DMS 273 (cell line): ENCODE data around the gene SMC3.
A peak's percentile ranks its signal among the peaks of the same experiment; 100 is the strongest.

Experiments
- DNase-seq: peaks from one replicate; lab custom pipeline; 2025; ENCODE audit not compliant: unreplicated experiment; lab: John Stamatoyannopoulos, UW

Gene SMC3

GRCh38 chr10:110544958-110545537 lies 22.4 kb upstream of the SMC3 start:
- DNase-seq, result no peak

GRCh38 chr10:110546077-110546476 lies 21.4 kb upstream of the SMC3 start:
- no peak for DNase-seq

- no peak for DNase-seq
These were observed 20.9 kb upstream of the SMC3 start for GRCh38 chr10:110546499-110547110.

GRCh38 chr10:110547139-110547761 lies 20.2 kb upstream of the SMC3 start:
- peak; percentile 72 for DNase-seq

DNA sequence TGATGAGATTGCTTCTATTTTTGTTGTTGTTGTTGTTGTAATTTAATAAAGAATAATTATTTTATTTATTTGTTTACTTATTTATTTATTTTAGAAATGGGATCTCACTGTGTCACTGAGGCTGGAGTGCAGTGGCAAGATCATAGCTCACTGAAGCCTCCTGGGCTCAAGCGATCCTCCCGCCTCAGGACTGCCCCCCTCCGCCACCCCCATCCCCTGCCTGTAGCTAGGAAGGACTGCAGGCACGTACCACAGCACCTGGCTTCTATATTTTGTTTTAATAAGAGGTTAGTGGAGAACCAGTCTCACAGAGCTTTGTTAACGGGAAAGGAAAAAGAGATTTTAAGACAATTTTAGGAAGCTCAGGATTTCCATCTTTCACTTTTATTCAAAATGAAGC lies 19.5 kb upstream of the SMC3 start:
- DNase-seq, result no peak

GRCh38 chr10:110549211-110549610 lies 18.3 kb upstream of the SMC3 start:
- DNase-seq, result no peak

DNA sequence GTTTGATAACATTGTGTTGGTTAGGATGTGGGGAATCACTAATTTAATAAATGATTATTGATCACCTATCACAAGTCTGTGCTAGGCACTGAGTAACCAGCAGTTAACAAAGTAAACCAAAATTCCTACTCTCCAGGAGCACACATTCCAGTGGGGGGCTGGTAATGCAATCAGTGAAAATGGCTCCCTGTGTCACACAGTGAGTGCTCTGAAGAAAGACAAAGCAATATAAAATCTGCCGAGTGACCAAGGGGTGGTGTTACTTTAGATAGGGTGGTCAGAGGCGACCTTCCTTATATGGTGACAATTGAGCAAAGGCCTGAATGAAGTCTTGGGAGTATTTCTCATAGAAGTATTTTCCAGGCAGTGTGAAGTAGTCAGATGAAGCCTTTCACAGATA lies 13.6 kb upstream of the SMC3 start:
- DNase-seq, result no peak

- DNase-seq, result no peak
These were observed 11.2 kb upstream of the SMC3 start for GRCh38 chr10:110556296-110556695.

DNA sequence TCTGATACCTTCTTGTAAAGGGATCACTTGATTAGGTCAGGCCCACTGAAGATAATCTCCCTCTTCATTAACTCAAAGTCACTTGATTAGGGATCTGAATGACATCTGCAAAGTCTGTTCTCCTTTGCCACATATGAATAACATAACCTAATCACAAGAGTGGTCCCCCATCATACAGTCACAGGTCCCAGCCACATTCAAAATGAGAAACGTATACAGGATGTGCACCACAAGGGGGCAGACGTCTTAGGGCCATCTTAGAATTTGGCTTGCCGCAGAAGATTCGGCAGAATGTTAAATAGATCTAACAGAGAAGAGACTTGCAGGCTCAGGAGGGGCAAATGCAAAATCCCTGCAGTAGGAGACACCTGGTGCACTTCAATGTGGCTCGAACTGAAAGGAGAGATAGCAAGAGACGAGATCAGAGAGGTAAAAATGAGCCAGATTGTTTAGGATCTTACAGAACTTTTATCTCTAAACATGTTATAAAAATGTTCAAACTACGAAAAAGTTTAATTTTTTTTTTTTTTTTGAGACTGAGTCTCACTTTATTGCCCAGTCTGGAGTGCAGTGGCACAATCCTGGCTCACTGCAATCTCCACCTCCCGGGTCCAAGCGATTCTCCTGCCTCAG lies 10.4 kb upstream of the SMC3 start:
- DNase-seq, result peak; percentile 57

- DNase-seq, result no peak
These were observed 9.5 kb upstream of the SMC3 start for GRCh38 chr10:110558041-110558440.

DNA sequence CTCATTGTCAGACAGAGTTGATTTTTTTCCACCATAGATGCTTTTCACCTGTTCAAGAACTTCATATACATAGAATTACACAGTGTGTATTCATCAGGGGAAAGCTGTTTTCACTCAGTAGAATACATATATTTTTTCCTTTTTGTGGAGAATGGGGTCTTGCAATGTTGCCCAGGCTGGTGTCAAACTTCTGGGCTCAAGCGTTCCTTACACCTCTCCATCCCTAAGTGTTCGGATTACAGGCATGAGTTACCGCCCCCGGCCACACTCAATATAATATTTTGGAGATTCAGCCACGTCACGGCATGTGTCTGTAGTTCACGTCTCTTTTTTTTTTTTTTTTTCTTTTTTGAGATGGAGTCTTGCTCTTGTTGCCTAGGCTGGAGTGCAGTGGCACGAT lies 7.5 kb upstream of the SMC3 start:
- DNase-seq, result no peak

DNA sequence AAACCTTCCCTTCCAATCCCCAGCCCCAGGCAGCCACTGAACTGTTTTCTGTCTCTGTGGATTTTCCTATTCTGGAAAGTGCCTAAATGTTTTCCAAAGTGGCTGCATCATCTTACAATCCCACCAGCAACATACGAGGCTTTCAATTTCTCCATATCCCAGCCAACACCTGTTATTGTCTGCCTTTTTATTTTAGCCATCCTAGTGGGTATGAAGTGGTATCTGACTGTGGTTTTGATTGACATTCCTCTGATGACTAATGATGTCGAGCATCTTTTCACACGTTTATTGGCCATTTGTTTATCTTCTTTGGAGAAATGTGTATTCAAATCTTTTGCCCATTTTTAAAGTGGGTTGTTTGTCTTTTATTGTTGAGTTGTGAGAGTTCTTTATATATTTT lies 6.2 kb upstream of the SMC3 start:
- DNase-seq, result no peak

GRCh38 chr10:110562348-110562747 lies 5.1 kb upstream of the SMC3 start:
- DNase-seq, result no peak

DNA sequence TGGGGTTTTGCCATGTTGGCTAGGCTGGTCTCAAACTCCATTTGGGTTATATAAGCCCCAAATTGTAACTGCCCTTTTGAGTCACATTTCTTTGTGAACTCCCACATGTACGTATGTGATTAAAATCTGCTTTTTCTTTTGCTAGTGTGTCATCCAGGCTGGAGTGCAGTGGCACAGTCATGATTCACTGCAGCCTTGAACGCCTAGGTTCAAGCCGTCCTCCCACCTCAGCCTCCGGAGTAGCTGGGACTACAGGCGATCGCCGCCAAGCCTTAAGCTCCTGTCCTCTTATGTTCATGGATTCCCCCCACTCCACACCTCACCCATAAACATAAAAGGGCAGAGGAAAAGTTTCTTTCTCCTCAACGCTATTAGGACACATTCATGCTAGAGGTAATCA lies 4.4 kb upstream of the SMC3 start:
- no peak for DNase-seq

- DNase-seq, result peak; percentile 55
These were observed 859 bp upstream of the SMC3 start for GRCh38 chr10:110566472-110567200.

GRCh38 chr10:110568055-110568735 lies 700 bp downstream of the SMC3 start:
- peak; percentile 67 for DNase-seq

- no peak for DNase-seq
These were observed 1.6 kb downstream of the SMC3 start for GRCh38 chr10:110569122-110569521.

DNA sequence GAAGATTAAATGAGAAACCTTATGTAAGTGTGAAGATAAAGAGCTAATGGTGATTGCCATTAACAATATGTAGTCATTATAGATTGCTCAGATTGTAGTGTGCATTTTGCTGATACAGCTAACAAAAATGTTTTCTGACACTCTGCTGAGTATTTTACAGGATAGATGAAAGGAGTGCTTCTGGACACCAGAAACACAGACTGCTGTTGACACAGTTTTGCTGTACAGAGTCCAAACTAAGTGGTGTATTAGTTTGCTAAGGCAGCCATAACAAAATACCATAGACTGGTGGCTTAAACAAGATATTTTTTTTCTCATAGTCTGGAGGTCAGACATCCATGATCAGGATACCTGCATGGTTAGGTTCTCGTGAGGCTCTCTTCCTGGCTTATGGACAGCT lies 2.2 kb downstream of the SMC3 start:
- no peak for DNase-seq

GRCh38 chr10:110571093-110571743 lies 3.7 kb downstream of the SMC3 start:
- no peak for DNase-seq

GRCh38 chr10:110572862-110573261 lies 5.4 kb downstream of the SMC3 start:
- DNase-seq, result no peak

DNA sequence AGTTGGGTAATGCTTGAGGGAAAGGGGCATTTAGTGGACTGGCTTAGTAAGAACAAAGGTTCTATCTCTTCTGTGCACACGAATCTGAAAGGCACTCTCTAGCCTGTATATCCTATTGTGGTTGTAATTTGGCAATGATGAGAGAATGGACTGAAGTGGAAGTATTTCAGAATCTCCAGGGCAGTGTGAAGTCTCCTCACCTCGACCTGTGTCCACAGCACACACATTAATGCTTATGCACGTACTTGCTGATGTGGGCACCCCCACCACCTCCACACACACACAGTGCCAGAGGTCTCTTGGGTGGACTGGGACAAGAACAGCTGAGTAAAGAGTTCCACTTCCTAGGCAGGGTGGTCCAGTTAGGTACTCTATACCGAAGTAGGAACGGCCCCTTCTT lies 6.9 kb downstream of the SMC3 start:
- DNase-seq, result no peak
